Esophagus squamous epithelium (tissue), 5 donors: ENCODE data around the gene ZNF512B. TPM values are rescaled to one million over a fixed set of nuclear protein-coding genes. Genes with fewer than 3 reads are reported as not detected.

Experiments
- DNase-seq: peaks from one replicate; lab custom pipeline; 2025; lab: John Stamatoyannopoulos, UW
- H3K27ac ChIP-seq, 4 donors: fragments of 200-600 bp; sonication (generic); one replicate each; pipeline ENCODE4 v1.5.1; 2016 to 2019; ENCODE audit warnings: mild to moderate bottlenecking in 1 of 4
- H3K27me3 ChIP-seq, 4 donors: fragments of 200-600 bp; sonication (generic); 1 replicate in 3 of 4; 2 replicates in 1 of 4; pipeline versions ENCODE4 v1.5.1 to v1.6.0; 2017 to 2021; ENCODE audit warnings: antibody characterized with exemption in 1 of 4
- H3K36me3 ChIP-seq, 3 donors: fragments of 200-600 bp; sonication (generic); one replicate each; pipeline ENCODE4 v1.5.1; 2016 to 2019
- H3K4me1 ChIP-seq, 3 donors: fragments of 200-600 bp; sonication (generic); one replicate each; pipeline ENCODE4 v1.5.1; 2017 to 2019
- H3K4me3 ChIP-seq, 4 donors: fragments of 200-600 bp; sonication (generic); 1 replicate in 3 of 4; 2 replicates in 1 of 4; pipeline ENCODE4 v1.5.1; 2016 to 2019; ENCODE audit warnings: mild to moderate bottlenecking in 2 of 4, moderate library complexity in 1 of 4
- H3K9me3 ChIP-seq, 3 donors: fragments of 200-600 bp; sonication (generic); one replicate each; pipeline ENCODE4 v1.5.1; 2016 to 2019
- POLR2A ChIP-seq, 4 donors: fragments of 450-650 bp; IDR thresholded peaks; one replicate each; pipeline ENCODE4 v1.6.1; 2017; ENCODE audit warnings: antibody characterized with exemption in 4 of 4, mild to moderate bottlenecking in 4 of 4, moderate library complexity in 3 of 4
- WGBS, 2 donors: methylation state at CpG; one replicate each; pipeline ENCODE4 v1.1.5; 2018; 5-methylcytosine and 5-hydroxymethylcytosine counted together
- intact Hi-C: fragments of 100-400 bp; cut with DNase I; formaldehyde crosslinking; loops from one replicate; pipeline ENCODE4 v1.15.0; 2022
- small RNA-seq, 4 donors: library from RNA; depleted of rRNA; stranded (forward); fragments of <200 nt; gene quantifications; one replicate each; pipeline ENCODE3, GENCODE V24; 2016
- total RNA-seq, 4 donors: library from RNA; depleted of rRNA; stranded (reverse); fragments of >200 nt; gene quantifications; one replicate each; pipeline ENCODE4 v1.1.0, GENCODE V29; 2016
- TF ChIP-seq, protein P1 (sequence below), 6 experiments: fragments of 450-650 bp in 4 of 6; fragments of 200-600 bp in 2 of 6; sonication (generic) in 2 of 6; IDR thresholded peaks; one replicate each; pipeline ENCODE4 v1.5.1; 2016 to 2019; ENCODE audit warnings: antibody characterized with exemption in 6 of 6, mild to moderate bottlenecking in 4 of 6, moderate library complexity in 4 of 6
- donor health status: DM: yes; HTN: yes; CAD: no.

Gene ZNF512B
- total RNA-seq, 4 donors from 2014 or later: 10.7 to 17.6 (median 14.2) TPM

GRCh38 chr20:63911176-63911575, 58.6 kb downstream of the ZNF512B start:
- no peak for DNase-seq
- TF ChIP-seq, protein P1, sequence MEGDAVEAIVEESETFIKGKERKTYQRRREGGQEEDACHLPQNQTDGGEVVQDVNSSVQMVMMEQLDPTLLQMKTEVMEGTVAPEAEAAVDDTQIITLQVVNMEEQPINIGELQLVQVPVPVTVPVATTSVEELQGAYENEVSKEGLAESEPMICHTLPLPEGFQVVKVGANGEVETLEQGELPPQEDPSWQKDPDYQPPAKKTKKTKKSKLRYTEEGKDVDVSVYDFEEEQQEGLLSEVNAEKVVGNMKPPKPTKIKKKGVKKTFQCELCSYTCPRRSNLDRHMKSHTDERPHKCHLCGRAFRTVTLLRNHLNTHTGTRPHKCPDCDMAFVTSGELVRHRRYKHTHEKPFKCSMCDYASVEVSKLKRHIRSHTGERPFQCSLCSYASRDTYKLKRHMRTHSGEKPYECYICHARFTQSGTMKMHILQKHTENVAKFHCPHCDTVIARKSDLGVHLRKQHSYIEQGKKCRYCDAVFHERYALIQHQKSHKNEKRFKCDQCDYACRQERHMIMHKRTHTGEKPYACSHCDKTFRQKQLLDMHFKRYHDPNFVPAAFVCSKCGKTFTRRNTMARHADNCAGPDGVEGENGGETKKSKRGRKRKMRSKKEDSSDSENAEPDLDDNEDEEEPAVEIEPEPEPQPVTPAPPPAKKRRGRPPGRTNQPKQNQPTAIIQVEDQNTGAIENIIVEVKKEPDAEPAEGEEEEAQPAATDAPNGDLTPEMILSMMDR (IDR thresholded peaks at IDR 0.05): no peak
- TF ChIP-seq POLR2A (IDR thresholded peaks at IDR 0.05): peak in 2 of 4 donors; percentile 21 to 23
- H3K4me3 ChIP-seq: no peak overlapping the region
- intact Hi-C loops: no loop called here
- no peaks in the 10 kb centered on the region for H3K27me3 ChIP-seq
- H3K36me3 ChIP-seq: peaks cover 0 to 30% (median 0%) of the 10 kb centered on the region in 3 donors
- H3K27ac ChIP-seq: peak overlapping the region; percentile 81 to 93 (median 86)
- H3K9me3 ChIP-seq: no peaks in the 10 kb centered on the region
- H3K4me1 ChIP-seq: peaks cover 16 to 74% (median 19%) of the 10 kb centered on the region in 3 donors
- 20 to 32% methylated on average over 10 to 12 of the region's 12 CpGs for WGBS, 2 donors

GRCh38 chr20:63908008-63908682, 61.6 kb downstream of the ZNF512B start:
- intact Hi-C loops: no loop called here
- peaks cover 16 to 82% (median 19%) of the 10 kb centered on the region in 3 donors for H3K4me1 ChIP-seq
- WGBS, 2 donors: 54 to 74% methylated on average over 10 to 12 of the region's 16 CpGs
- no peak overlapping the region for H3K4me3 ChIP-seq
- no peaks in the 10 kb centered on the region for H3K27me3 ChIP-seq
- no peaks in the 10 kb centered on the region for H3K9me3 ChIP-seq
- peak overlapping the region in 2 of 4 donors; percentile 25 to 48 for H3K27ac ChIP-seq
- H3K36me3 ChIP-seq: peaks cover 0 to 25% (median 0%) of the 10 kb centered on the region in 3 donors
- TF ChIP-seq POLR2A (IDR thresholded peaks at IDR 0.05): no peak
- TF ChIP-seq, protein P1 (IDR thresholded peaks at IDR 0.05): no peak
- no peak for DNase-seq

Small RNAs within 50 kb of the gene (small RNA-seq; reads per million reads assigned to genes)
- 0 to 0.18 (median 0) reads per million in 4 donors for gene MIR647
- 0 reads per million in 4 donors for gene MIR941-2
- gene MIR941-4: 0 reads per million in 4 donors
- 0 reads per million in 4 donors for gene MIR941-5
- 0 reads per million in 4 donors for gene RNU1-134P

Other genes starting within 250 kb of the ZNF512B start
- gene LIME1, start 233.3 kb downstream of the ZNF512B start, total RNA-seq: 10 to 100 TPM; 10.9 to 22.3 (median 14.4) TPM
- 10 to 100 TPM; 37.0 to 55.5 (median 50.2) TPM for gene SLC2A4RG, start 230.2 kb downstream of the ZNF512B start, total RNA-seq
- 1 to 10 TPM in 3 of 4 donors, under 1 TPM in 1; 0.79 to 4.2 (median 2.0) TPM for gene ZBTB46, start 138.7 kb downstream of the ZNF512B start, total RNA-seq
- not detected for gene ABHD16B, start 108.4 kb downstream of the ZNF512B start, total RNA-seq
- gene TPD52L2, start 104.7 kb downstream of the ZNF512B start, total RNA-seq: 100 to 1,000 TPM in 3 of 4 donors, 10 to 100 TPM in 1; 97.1 to 124 (median 116) TPM
- 10 to 100 TPM; 58.7 to 89.5 (median 75.4) TPM for gene DNAJC5, start 74.8 kb downstream of the ZNF512B start, total RNA-seq
- gene UCKL1, start 13.5 kb downstream of the ZNF512B start, total RNA-seq: 10 to 100 TPM; 23.1 to 38.0 (median 25.6) TPM
- gene SAMD10, start 9.7 kb upstream of the ZNF512B start, total RNA-seq: 10 to 100 TPM in 1 of 4 donors, 1 to 10 TPM in 3; 5.1 to 15.9 (median 6.8) TPM
- 10 to 100 TPM; 34.1 to 57.4 (median 45.8) TPM for gene PRPF6, start 11.2 kb upstream of the ZNF512B start, total RNA-seq
- under 1 TPM in 3 of 4 donors, not detected in 1; 0.26 to 0.57 (median 0.57) TPM for gene C20orf204, start 66.3 kb upstream of the ZNF512B start, total RNA-seq
- 1 to 10 TPM; 1.3 to 4.5 (median 3.9) TPM for gene SOX18, start 79.7 kb upstream of the ZNF512B start, total RNA-seq
- 10 to 100 TPM in 2 of 4 donors, 1 to 10 TPM in 2; 1.8 to 25.2 (median 8.9) TPM for gene TCEA2, start 93.3 kb upstream of the ZNF512B start, total RNA-seq
- 10 to 100 TPM in 3 of 4 donors, 1 to 10 TPM in 1; 7.4 to 14.4 (median 11.0) TPM for gene RGS19, start 109.6 kb upstream of the ZNF512B start, total RNA-seq
- under 1 TPM in 3 of 4 donors, not detected in 1; 0.34 to 0.91 (median 0.76) TPM for gene OPRL1, start 110.2 kb upstream of the ZNF512B start, total RNA-seq
- gene LKAAEAR1, start 114.5 kb upstream of the ZNF512B start, total RNA-seq: not detected
- gene NPBWR2, start 137.6 kb upstream of the ZNF512B start, total RNA-seq: not detected
- gene MYT1, start 194.5 kb upstream of the ZNF512B start, total RNA-seq: not detected